ENCODE data around the gene NOSTRIN.

The NOSTRIN gene

GRCh38 chr2:168821992-168822391, 19.6 kb downstream of the NOSTRIN start:
- TF ChIP-seq, protein P1, sequence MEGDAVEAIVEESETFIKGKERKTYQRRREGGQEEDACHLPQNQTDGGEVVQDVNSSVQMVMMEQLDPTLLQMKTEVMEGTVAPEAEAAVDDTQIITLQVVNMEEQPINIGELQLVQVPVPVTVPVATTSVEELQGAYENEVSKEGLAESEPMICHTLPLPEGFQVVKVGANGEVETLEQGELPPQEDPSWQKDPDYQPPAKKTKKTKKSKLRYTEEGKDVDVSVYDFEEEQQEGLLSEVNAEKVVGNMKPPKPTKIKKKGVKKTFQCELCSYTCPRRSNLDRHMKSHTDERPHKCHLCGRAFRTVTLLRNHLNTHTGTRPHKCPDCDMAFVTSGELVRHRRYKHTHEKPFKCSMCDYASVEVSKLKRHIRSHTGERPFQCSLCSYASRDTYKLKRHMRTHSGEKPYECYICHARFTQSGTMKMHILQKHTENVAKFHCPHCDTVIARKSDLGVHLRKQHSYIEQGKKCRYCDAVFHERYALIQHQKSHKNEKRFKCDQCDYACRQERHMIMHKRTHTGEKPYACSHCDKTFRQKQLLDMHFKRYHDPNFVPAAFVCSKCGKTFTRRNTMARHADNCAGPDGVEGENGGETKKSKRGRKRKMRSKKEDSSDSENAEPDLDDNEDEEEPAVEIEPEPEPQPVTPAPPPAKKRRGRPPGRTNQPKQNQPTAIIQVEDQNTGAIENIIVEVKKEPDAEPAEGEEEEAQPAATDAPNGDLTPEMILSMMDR (IDR thresholded peaks at IDR 0.05; ENCODE audit: low read depth, low read length), result no peak
- DNase-seq (ENCODE audit: extremely low read depth, low read depth), result no peak

GRCh38 chr2:168825126-168825525, 22.7 kb downstream of the NOSTRIN start:
- TF ChIP-seq, protein P1 (IDR thresholded peaks at IDR 0.05; ENCODE audit: low read depth, low read length), result no peak
- no peak for DNase-seq (ENCODE audit: extremely low read depth, low read depth)

DNA sequence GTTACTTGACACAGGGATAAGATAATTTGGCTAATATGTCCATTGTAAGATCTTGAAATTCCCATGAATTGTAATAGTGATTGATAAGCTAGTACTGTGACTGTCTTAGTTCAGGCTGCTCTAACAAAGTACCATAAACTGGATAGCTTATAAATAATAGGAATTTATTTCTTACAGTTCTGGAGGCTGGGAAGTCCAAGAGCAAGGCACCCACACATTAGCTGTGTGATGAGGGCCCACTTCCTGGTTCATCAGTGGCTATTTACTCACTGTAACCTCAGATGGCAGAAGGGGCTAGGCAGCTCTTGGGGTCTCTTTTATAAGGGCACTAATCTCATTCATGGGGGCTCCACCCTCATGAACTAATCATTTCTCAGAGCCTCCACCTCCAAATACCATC, 28.5 kb downstream of the NOSTRIN start:
- no peak for DNase-seq (ENCODE audit: extremely low read depth, low read depth)
- TF ChIP-seq, protein P1 (IDR thresholded peaks at IDR 0.05; ENCODE audit: low read depth, low read length), result no peak

- TF ChIP-seq, protein P1 (IDR thresholded peaks at IDR 0.05; ENCODE audit: low read depth, low read length), result no peak
Measured at GRCh38 chr2:168831662-168832061, 29.2 kb downstream of the NOSTRIN start.

DNA sequence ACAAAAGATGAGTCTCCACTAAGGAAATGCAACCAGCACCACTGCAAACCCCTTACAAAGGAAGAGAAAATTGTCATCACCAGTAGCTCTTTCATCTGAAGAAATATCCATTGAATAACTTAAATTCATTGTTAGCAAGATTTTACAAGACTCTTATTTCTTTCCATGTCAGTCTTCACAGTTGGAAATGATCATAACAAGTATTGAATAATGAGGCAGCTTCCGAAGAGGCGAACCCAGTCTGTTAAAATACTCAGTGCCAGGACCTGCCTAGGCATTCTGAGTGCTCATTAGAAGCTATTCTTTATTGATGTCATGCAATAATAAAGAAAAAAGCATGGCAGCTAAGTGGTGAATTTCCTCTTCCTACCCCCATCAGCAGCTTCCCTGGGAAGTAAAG, 33.5 kb downstream of the NOSTRIN start:
- no peak for DNase-seq (ENCODE audit: extremely low read depth, low read depth)
- TF ChIP-seq, protein P1 (IDR thresholded peaks at IDR 0.05; ENCODE audit: low read depth, low read length), result no peak

More at GRCh38 chr2:168831662-168832061, 29.2 kb downstream of the NOSTRIN start:
- no peak for DNase-seq (ENCODE audit: extremely low read depth, low read depth)

- no peak for DNase-seq (ENCODE audit: extremely low read depth, low read depth)
- TF ChIP-seq, protein P1 (IDR thresholded peaks at IDR 0.05; ENCODE audit: low read depth, low read length), result no peak
Measured at GRCh38 chr2:168841445-168841844, 39.0 kb downstream of the NOSTRIN start.

GRCh38 chr2:168843253-168843652, 40.8 kb downstream of the NOSTRIN start:
- no peak for DNase-seq (ENCODE audit: extremely low read depth, low read depth)
- TF ChIP-seq, protein P1 (IDR thresholded peaks at IDR 0.05; ENCODE audit: low read depth, low read length), result no peak

All from AG09319 (cell line).